Stimulated activated CD4-positive, alpha-beta T cell treated with anti-CD3 and anti-CD28 coated beads, Interleukin-4, amount 100 ng/mL, for 4 hours (primary cell): ENCODE measurements around the gene ATP5F1E.

ENCODE experiments used
- DNase-seq, 2 experiments: peaks; one replicate each; pipeline ENCODE4 v3.0.0-alpha.2; 2020

Gene ATP5F1E

DNA sequence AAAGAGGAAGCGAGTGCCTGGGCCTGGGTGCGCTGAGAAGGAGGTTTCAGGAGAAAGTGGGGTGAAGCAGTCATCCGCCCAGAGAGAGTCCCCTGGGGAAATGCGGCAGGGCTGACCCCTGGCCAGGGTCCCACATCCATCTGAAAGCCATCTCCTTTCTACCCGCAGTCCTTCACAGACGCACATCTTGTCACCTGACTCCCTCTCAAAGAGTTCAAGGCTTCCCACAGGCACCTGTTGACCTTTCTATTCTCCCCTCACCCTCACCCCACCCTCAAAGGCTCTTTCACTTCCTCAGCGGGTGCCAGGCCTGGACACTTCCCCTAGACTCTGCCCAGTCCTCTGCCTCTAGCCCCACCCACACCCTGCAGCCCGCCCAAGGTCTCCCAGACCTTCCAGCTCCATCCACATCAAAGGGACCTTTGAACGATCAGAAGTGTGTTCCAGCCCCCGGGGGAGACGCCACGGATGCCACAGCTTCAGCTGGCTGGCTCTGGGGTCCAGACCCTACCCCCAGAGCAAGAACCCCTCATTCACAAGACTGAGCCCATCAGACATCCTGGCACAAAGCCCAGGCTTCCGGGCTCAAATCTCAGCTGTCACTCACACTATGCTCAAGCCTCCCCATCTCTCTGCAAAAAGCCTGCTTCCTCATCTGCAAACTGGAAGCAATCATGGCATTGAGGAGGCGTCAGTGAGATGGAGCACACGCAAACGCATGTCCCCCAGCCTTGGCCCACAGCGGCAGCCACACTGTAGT lies 27.2 kb downstream of the ATP5F1E start:
- DNase-seq: no peak

DNA sequence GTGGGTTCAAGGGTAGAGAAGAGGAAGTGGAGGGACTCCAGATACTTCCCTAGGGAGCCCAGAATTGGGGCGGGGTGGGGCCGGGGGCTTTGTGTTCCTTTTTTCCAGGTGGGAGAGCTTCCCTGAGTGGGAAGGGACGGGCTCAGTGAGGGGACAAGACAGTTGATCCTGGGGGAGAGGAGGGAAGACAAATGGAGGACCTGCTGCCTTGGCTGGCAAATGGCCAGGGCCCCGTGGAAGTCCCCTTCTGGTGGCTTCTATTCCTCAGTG lies 27.7 kb downstream of the ATP5F1E start:
- DNase-seq: peak; percentile 48 to 54

DNA sequence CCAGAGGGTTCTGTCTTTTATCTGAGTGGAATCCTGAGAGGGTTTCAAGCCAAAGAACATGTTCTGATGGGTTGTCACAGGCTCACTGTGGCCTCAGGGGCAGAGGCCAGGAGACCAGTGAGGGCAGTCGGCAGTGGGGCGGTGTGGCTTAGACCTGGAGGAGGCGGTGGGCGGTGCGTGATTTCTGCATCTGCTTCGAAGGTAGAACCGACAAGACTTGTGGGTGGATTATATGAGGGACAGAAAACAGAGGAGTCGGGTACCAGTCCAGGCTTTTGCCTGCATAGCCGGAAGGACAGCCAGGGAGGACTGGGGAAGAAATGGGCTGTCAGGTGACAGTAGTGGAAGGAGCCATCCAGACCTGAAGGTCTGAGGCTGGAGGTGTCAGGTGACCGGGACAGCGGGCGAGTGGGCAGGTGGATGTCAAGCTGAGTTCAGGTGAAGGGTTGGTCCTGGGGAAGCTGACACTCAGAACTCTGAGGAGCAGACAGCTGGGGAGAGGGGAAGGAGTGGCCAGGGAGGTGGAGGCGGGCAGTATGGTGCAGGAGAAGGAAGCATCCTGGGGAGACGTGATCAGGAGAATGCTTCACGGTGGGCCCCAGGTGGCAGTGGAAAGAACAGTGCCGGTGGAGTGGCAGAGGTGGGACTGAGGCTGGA lies 28.2 kb downstream of the ATP5F1E start:
- no peak for DNase-seq

DNA sequence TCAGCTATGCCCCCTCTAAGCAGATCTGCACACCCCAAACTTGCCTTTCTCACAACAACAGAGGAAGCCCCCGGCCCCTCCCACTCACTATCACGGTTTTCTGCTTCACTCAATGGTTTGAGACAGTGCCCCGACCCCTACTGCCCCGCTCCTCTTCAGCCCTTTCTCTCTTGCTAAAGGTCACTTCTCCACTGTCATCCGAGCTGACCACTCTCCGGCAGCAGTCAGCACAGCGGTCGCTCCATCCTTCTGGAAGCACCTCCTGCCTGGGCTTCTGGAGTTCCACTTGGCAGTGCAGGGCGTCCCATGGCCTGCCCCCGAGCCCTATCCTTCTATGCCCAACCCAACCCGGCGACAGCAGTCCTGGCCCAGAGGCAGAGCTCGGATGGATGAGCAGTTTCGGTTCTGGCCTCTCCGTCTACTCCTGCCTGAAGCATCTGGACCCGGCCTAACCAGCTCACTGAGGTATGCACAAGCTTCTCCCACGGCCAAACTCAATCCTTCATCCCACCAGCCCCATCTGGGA lies 29.2 kb downstream of the ATP5F1E start:
- no peak for DNase-seq

DNA sequence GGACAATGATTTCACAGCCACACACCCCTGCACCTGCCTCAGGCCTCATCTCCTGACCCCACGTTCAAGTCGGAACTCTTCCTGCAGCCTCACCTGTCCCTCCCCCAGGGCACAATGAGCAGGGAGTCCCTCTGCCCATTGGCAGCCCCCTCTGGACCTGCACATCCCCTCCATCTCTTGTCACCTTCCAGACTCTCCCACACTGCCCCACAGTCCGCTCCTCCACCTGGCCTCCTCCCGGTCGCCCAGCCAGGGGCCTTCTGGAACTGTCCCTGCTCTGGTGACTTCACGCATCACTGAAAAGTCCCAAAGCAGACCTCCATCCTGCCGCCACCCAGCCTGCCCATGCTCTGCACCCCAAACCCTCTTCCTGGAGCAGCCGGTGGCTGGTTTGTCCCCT lies 29.7 kb downstream of the ATP5F1E start:
- DNase-seq: no peak

- DNase-seq: no peak
These were observed 30.5 kb downstream of the ATP5F1E start for GRCh38 chr20:59001449-59002171.

GRCh38 chr20:59001068-59001448 lies 31.1 kb downstream of the ATP5F1E start:
- DNase-seq: no peak

DNA sequence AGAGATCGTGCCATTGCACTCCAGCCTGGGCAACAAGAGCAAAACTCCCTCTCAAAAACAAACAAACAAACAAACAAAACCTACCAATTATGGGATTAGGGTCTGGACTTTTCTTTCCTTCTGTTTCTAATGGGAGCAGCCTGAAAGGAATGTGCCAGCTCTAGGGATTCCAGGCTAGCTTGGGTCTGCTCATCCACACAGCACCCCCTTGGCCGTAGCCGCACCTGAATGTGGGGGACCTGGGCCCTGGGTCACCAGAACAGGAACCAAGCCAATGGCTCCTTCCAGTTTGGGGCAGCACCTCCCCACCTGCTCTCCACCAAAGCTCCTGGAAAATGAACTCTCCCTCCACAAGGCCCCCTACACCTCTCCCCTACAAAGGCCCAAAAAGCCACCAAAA lies 31.8 kb downstream of the ATP5F1E start:
- no peak for DNase-seq

- no peak for DNase-seq
These were observed 33.5 kb downstream of the ATP5F1E start for GRCh38 chr20:58998656-58999055.

- no peak for DNase-seq
These were observed 34.9 kb downstream of the ATP5F1E start for GRCh38 chr20:58997141-58997770.

GRCh38 chr20:58996226-58996611 lies 35.9 kb downstream of the ATP5F1E start:
- DNase-seq: no peak

GRCh38 chr20:58995461-58996225 lies 36.5 kb downstream of the ATP5F1E start:
- no peak for DNase-seq

- DNase-seq: no peak
These were observed 37.6 kb downstream of the ATP5F1E start for GRCh38 chr20:58994390-58995159.

- DNase-seq: no peak
These were observed 38.5 kb downstream of the ATP5F1E start for GRCh38 chr20:58993332-58994248.

DNA sequence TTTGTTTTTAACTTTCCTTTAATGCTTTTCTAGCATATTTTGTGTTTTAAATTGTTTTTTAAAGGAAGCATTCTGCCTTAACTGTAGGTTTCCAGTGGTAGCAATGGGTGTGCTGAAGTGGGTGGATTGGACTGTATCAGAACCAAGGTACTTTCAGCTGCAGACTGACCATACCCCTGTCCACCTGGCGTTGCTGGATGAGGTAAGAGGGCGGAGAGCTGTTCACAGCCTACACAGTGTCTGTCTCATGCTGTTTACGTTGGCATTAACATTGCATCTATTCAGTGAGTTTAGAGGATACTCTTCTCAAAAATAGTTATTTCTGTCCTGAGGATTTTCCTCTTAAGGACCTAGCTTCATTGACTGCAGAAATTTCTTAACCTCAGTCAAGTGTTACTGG lies 39.2 kb downstream of the ATP5F1E start:
- DNase-seq: no peak

GRCh38 chr20:58991715-58992114 lies 40.4 kb downstream of the ATP5F1E start:
- no peak for DNase-seq

- no peak for DNase-seq
These were observed 41.3 kb downstream of the ATP5F1E start for GRCh38 chr20:58990651-58991445.

- no peak for DNase-seq
These were observed 42.9 kb downstream of the ATP5F1E start for GRCh38 chr20:58989196-58989595.

- DNase-seq: no peak
These were observed 43.6 kb downstream of the ATP5F1E start for GRCh38 chr20:58988565-58988882.
